ENCODE results near the gene CCSER2. TPM values are rescaled to one million over a fixed set of nuclear protein-coding genes. Genes with fewer than 3 reads are reported as not detected.
A peak's percentile ranks its signal among the peaks of the same experiment; 100 is the strongest.

Gene CCSER2
- total RNA-seq, 1 donor from 2014 or later, result 27.2 TPM

DNA sequence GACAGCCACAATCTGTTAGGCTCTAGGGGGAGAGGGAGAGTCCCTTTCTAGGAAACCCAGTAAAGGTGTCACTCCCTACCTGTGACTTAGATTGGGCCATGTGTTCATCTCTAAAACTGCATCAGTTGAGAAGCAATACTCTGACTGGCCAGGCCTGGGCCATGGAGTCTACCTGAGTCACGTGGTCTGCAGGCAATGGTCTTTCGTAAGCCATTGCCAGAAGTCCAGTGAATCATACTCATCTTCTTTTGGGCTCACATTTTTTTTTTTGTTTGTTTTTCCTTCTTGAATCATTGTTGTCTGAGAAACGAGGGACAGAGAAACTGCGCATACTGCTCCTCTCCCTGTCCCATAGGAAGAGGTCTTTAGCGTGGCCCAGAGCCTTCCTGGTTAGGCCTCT, 215.6 kb downstream of the CCSER2 start:
- DNase-seq (ENCODE audit: low spot score), result no peak

DNA sequence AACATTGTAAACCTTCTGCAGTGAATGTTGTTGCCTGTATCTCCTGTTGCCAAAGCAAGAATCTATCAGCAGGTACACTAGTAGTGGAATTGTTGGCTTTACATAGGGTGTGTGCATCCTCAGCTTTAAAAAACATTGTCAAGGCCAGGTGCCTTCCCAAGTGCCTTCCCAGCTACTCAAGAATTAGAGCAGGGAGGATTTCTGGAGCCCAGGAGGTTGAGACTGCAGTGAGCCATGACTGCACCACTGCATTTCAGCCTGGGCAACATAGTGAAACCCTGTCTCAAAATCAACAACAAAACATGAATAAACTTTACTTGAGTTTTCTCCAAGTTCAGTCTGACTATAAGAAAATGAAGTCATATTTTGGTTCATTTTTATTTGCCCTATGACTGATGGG, 217.3 kb downstream of the CCSER2 start:
- DNase-seq (ENCODE audit: low spot score), result no peak

DNA sequence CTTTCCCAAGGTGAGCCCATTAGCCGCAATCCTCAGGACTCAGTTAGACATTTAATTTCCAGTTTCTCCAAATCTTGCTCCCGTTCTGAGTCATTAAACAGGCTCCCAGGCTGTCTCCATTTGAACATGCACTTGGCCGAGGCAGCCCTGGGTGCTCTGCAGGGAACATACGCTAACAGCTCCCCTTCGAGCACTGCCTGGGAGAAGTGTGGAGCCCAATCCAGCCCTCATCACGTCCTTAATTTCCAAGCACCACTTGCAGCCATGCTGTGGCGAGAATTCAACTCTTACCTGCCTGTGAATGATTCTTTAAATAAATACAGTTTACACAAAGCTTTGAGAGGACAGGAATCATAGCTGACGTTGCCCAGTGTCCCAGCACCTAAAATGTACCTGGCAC, 218.2 kb downstream of the CCSER2 start:
- DNase-seq (ENCODE audit: low spot score), result no peak

GRCh38 chr10:84547616-84548015, 219.2 kb downstream of the CCSER2 start:
- no peak for DNase-seq (ENCODE audit: low spot score)

DNA sequence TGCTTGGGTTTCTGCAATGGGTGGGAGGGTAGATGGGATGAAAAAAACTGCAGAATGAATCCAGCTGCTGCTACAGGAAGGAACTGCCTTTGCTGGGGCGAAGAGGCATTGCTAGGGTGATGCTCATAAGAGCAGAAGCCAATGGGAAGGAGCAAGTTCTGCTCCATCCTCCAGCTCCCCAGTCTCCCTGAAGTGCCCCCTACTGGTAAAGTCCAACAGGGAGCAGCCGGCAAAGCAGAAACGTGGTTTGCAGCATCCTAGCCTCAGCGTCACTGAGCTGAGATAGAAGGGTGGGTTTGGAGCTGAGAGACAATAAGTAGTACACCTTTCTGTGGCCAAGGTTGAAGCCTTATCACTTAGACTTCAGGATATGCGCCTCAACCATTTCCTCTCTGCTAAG, 220.5 kb downstream of the CCSER2 start:
- DNase-seq (ENCODE audit: low spot score), result no peak

DNA sequence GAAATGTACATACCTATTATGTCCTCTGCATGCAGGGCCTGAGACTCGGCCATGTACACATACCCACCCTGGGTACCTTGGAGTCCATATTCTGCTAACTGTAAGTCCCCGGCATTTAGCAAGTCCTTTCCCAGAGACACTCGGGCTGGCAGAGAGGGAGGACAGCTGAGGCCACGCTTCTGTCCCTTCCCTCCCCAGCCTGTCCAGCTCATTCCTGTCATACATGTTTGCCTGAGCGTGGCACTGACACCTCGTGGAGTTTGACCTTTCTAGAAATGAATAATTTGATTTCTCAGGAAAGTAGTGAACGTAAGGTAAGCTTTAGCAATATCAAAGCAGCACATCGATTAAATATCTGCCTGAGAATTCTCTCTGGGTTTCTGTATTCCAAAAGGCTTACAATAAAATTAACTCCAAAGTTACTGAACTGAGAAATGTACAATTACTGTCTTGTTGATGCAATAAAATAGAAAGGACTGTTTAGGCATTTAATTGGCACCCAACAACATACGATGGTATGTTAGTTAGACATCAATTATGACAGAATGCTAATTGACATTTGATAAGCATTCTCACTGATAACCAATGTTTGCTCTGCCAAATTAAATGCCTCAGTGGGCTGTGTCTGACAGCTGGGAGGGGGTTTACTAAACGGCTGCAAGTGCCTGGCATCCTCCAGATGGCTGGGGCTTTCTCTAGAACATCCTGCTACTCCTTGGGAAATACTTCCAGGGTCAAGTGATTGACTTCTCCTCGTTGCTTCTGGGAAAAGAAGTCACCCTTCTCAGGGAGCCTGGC, 221.2 kb downstream of the CCSER2 start:
- DNase-seq (ENCODE audit: low spot score), result no peak

DNA sequence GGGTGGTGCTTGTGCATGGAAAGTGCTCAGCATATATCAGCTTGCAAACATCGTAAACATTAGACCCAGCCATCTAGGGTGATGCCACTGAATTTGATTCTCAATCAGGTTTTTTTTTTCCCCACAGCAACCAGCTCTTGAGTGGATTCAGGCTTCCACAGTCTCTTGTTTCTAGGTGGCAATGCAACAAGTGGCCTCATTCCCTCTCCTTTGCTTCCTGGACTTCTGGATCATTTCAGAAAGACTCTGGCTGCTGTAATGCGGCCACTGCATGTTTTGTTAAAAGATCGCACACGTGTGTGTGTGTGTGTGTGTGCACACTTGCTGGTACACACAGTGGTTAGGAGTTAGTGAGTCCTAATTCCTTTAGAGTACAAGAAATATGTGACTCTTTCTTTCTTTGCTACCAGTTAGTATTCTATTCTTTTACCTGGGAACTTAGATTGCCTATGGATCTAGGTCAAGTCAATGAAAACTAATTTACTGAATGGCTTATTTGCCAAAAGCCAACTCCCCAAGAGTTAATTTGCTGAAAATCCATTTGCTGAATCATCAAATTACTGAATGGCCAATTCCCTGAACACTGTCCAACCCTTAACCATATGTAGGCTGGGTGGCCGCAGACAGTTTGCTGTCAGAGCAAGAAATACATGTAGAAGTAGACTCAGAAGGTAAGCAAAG, 222.5 kb downstream of the CCSER2 start:
- no peak for DNase-seq (ENCODE audit: low spot score)

DNA sequence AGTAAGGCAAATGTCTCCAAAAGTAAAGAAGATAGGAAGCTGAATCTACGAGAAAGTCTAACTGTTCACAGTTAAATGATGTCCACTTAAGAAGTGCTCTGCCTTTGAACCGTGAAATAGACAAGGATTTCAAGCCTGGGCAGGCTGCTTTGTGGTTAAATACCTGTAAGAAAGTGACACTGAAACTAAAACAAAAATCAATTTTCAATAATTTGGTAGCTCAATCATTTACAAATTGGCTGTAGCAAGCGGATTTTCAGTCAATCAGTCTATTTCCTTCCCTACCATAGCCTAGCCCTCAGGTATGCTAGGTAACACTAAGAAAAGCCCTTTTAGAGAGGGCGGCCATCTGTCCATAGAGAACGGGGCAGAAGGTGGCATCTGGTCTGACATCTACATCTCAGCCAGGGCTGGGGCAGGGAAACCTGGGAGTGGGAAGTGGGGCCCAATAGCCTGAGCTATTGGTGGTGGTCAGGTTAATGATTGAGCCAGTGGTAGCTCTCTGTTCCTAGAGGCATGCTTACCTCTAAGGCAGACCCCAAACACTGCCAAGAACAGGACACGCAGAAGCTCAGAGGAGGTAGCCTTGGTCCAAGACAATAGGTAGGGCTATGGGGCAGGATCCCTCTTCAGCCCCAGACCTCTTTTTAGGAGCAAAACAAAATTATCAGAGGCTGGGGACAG, 223.2 kb downstream of the CCSER2 start:
- DNase-seq (ENCODE audit: low spot score), result no peak

DNA sequence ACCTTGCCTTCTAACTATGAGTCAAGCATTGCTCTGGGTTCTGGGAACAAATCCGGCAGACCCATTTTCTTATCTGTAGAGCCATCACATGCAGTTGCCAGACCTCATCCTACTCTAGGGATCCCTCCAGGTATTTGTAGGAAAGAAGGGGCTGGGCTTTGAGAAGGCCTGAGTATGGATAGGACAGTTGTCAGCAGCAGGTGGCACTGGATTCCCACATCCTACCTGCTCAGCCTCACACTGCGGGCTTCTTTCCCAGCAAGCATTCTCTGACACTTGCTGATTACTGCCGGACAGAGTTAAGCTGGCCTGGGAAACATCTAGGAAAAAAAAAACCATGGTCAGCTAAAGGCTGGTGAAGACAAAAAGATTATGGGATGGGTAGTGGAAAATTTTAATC, 224.1 kb downstream of the CCSER2 start:
- no peak for DNase-seq (ENCODE audit: low spot score)

DNA sequence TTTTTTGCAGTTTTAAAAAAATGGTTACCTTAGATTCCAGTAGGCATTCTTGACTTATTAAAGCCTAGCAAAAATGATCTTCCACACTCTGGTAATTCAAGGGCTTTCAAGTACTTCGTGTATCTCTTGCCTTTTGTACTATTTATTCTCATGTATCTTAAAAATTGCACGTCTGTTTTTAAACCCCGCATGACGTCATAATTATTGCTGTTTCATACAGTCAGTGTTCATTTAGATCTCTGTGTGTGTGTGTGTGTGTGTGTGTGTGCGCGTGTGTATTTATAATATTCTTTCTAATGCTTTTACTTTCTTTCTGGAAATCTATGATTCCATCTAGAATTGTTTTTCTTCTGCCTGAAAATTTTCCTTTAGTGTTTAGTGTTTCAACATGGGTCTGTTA, 234.2 kb downstream of the CCSER2 start:
- DNase-seq (ENCODE audit: low spot score), result no peak

GRCh38 chr10:84563355-84563754, 235.0 kb downstream of the CCSER2 start:
- DNase-seq (ENCODE audit: low spot score), result no peak

- no peak for DNase-seq (ENCODE audit: low spot score)
Observed at GRCh38 chr10:84563868-84564267, 235.5 kb downstream of the CCSER2 start.

DNA sequence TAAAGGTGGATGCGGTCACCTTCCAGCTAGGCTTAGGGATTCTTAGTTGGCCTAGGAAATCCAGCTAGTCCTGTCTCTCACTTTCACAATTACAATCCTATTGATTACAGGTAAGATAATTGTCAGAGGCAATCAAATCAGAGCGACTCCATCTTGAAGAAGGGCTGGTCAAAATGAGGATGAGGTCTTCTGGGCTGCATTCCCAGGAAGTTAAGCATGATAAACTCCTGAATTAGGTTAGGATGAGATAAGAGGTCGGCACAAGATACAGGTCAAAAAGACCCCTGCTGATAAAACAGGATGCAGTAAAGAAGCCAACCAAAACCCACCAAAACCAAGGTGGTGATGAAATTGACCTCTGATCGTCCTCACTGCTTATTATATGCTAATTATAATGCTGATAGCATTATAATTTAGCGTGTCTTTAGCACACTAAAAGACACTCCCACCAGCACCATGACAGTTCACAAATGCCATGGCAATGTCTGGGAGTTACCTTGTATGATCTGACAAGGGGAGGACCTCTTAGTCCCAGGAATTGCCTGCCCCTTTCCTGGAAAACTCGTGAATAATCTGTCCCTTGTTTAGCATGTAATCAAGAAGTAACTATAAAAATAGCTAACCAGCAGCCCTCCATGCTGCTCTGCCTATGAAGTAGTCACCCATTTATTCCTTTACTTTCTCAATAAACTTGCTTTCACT, 237.6 kb downstream of the CCSER2 start:
- DNase-seq (ENCODE audit: low spot score), result no peak

DNA sequence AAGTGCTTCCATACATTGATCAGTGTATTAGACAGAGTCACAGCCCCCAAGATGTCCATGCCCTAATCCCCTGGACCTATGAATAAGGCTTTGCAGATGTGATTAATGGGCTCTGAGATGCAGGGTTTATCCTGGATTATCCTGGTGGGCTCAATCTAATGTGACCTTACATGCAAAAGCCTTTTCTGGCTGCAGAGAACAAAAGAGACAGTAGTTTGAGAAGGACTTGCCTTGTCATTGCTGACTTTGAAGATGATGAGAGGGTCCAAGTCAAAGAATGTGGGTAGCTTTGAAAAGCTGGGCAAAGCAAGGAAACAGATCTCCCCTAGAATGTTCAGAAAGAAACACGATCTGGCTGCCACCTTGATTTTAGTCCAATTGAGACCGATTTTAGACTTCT, 238.7 kb downstream of the CCSER2 start:
- DNase-seq (ENCODE audit: low spot score), result peak; percentile 14

Other genes starting within 250 kb of the CCSER2 start
- gene GHITM, start 189.1 kb upstream of the CCSER2 start, total RNA-seq (ENCODE audit: insufficient read depth, low replicate concordance), result 118 TPM
- 5.1 TPM for gene GPR15LG, start 154.8 kb upstream of the CCSER2 start, total RNA-seq (ENCODE audit: insufficient read depth, low replicate concordance)
- 1.2 TPM for gene CDHR1, start 134.1 kb upstream of the CCSER2 start, total RNA-seq (ENCODE audit: insufficient read depth, low replicate concordance)
- 1.7 TPM for gene LRIT2, start 103.0 kb upstream of the CCSER2 start, total RNA-seq (ENCODE audit: insufficient read depth, low replicate concordance)
- gene LRIT1, start 87.0 kb upstream of the CCSER2 start, total RNA-seq (ENCODE audit: insufficient read depth, low replicate concordance), result 3.6 TPM
- gene RGR, start 83.5 kb upstream of the CCSER2 start, total RNA-seq (ENCODE audit: insufficient read depth, low replicate concordance), result 2.2 TPM

All from umbilical cord (tissue), 2 donors.